Kidney epithelial cell (primary cell): ENCODE results near the gene LHX4. TPM values are rescaled to one million over a fixed set of nuclear protein-coding genes. Genes with fewer than 3 reads are reported as not detected.

Experiments used
- DNase-seq: peaks from one replicate; pipeline ENCODE4 v3.0.0-alpha.2; 2010; ENCODE audit warnings: low read depth
- H3K27me3 ChIP-seq: 2 replicates; pipeline ENCODE4 v1.6.0; 2011; ENCODE audit warnings: low read length; ENCODE audit not compliant: control insufficient read depth, insufficient read depth
- H3K36me3 ChIP-seq: 2 replicates; pipeline ENCODE4 v1.5.1; 2011; ENCODE audit warnings: low read length; ENCODE audit not compliant: control insufficient read depth, insufficient read depth
- H3K4me3 ChIP-seq: 2 replicates; pipeline ENCODE4 v1.5.1; 2011; ENCODE audit warnings: low read depth, mild to moderate bottlenecking, control low read depth, low read length
- CTCF ChIP-seq: IDR thresholded peaks from 2 replicates; pipeline ENCODE4 v1.5.1; 2011; ENCODE audit warnings: mild to moderate bottlenecking, moderate library complexity, low read length, control low read depth, inconsistent platforms; ENCODE audit not compliant: insufficient read depth, poor library complexity, severe bottlenecking
- total RNA-seq: library from RNA; depleted of rRNA; stranded (reverse); fragments of >200 nt; gene quantifications from 2 replicates; pipeline ENCODE4 v1.2.3, GENCODE V29; 2015

LHX4 gene
- total RNA-seq, 1 donor from 2014 or later: not detected

- TF ChIP-seq CTCF: no peak
- no peak overlapping the region for H3K4me3 ChIP-seq
- no peaks in the 10 kb centered on the region for H3K36me3 ChIP-seq
- DNase-seq: no peak
- peaks cover 87% of the 10 kb centered on the region for H3K27me3 ChIP-seq
Observed at GRCh38 chr1:180234369-180235076, 4.5 kb downstream of the LHX4 start.

- Histone ChIP-seq H3K36me3 (no peaks in the 10 kb centered on the region), H3K4me3 (no peak overlapping the region), H3K27me3 (peaks cover 89% of the 10 kb centered on the region)
- TF ChIP-seq CTCF: no peak
- DNase-seq: no peak
Observed at GRCh38 chr1:180235077-180235501, 5.0 kb downstream of the LHX4 start.

- DNase-seq: no peak
- TF ChIP-seq CTCF: no peak
- H3K36me3 ChIP-seq: no peaks in the 10 kb centered on the region
- peaks cover 86% of the 10 kb centered on the region for H3K27me3 ChIP-seq
- no peak overlapping the region for H3K4me3 ChIP-seq
Observed at GRCh38 chr1:180235502-180236239, 5.6 kb downstream of the LHX4 start.

GRCh38 chr1:180236698-180237509, 6.8 kb downstream of the LHX4 start:
- H3K4me3 ChIP-seq: no peak overlapping the region
- TF ChIP-seq CTCF: no peak
- no peaks in the 10 kb centered on the region for H3K36me3 ChIP-seq
- DNase-seq: no peak
- peaks cover 84% of the 10 kb centered on the region for H3K27me3 ChIP-seq

GRCh38 chr1:180237869-180238476, 7.9 kb downstream of the LHX4 start:
- Histone ChIP-seq H3K36me3 (no peaks in the 10 kb centered on the region), H3K4me3 (no peak overlapping the region), H3K27me3 (peaks cover 74% of the 10 kb centered on the region)
- DNase-seq: no peak
- no peak for TF ChIP-seq CTCF
